ENCODE measurements around the gene HSD17B13.
"Not testable (repeated sequence)": the region's sequence is repeated elsewhere in the genome, so short reads cannot be mapped to it uniquely, and the experiment has no call there.

Gene HSD17B13, protein sequence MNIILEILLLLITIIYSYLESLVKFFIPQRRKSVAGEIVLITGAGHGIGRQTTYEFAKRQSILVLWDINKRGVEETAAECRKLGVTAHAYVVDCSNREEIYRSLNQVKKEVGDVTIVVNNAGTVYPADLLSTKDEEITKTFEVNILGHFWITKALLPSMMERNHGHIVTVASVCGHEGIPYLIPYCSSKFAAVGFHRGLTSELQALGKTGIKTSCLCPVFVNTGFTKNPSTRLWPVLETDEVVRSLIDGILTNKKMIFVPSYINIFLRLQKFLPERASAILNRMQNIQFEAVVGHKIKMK

DNA sequence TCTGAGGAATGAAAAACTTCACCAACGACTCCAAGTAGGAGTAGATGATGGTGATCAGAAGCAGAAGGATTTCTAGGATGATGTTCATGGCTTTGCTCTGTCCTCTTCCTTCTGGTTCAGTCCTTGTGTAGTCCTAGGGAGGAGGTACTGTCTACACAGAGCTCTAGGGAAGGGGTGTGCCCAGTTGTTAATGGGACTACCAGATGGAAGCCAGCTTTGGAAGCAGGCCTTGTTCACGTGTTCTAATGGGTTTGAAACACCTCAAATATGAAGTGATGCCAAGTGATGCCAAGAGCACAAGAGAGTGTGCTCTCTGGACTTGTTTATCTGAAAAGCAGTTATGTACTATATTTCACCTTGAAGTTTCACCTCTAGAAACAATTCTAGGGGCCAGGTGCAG lies at the start of gene HSD17B13:
HSD17B13 (minus strand) TSS at position 129 of the 400 bp plus-strand sequence; CDS start at position 88, 41 bp downstream.
- no peak for DNase-seq

- no peak for DNase-seq
Measured at GRCh38 chr4:87370068-87370467, 47.4 kb upstream of the HSD17B13 start.

GRCh38 chr4:87366521-87367162 lies 44.0 kb upstream of the HSD17B13 start:
- DNase-seq, result no peak

GRCh38 chr4:87365348-87365747 lies 42.7 kb upstream of the HSD17B13 start:
- no peak for DNase-seq

- no peak for DNase-seq
Measured at GRCh38 chr4:87363552-87363951, 40.9 kb upstream of the HSD17B13 start.

GRCh38 chr4:87360338-87360935 lies 37.8 kb upstream of the HSD17B13 start:
- DNase-seq, result no peak

- DNase-seq, result no peak
Measured at GRCh38 chr4:87359258-87359657, 36.6 kb upstream of the HSD17B13 start.

DNA sequence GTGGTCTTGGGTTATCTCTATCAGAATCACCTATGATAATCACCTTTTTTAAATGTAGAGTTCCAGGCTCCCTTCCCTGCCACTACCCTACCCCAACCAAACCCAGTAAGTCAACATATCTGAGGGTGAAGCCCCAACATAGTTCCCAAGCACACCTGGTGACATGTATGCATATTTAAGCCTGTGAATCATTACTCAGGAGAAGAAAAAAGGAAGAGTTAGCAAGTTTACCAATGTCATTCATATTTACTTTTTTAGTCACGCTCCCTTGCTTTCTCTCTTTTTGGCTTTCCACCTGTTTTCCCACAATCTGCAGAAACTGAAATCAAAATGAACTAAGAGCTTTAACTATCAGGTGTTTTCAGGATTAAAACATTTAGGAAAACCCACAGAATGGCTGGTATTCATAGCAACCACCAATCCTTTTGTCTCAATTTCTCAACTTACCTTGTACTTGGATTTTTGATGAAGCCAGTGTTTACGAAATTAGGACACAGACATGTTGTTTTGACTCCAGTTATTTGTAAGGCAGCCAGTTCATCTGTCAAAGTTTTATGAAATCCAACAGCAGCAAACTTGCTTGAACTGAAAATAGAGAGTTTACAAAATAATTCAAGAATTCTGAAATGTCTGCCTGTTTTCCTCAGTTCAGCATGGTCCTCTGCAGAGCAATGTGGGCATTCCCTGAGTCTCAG lies 34.3 kb upstream of the HSD17B13 start:
- no peak for DNase-seq

DNA sequence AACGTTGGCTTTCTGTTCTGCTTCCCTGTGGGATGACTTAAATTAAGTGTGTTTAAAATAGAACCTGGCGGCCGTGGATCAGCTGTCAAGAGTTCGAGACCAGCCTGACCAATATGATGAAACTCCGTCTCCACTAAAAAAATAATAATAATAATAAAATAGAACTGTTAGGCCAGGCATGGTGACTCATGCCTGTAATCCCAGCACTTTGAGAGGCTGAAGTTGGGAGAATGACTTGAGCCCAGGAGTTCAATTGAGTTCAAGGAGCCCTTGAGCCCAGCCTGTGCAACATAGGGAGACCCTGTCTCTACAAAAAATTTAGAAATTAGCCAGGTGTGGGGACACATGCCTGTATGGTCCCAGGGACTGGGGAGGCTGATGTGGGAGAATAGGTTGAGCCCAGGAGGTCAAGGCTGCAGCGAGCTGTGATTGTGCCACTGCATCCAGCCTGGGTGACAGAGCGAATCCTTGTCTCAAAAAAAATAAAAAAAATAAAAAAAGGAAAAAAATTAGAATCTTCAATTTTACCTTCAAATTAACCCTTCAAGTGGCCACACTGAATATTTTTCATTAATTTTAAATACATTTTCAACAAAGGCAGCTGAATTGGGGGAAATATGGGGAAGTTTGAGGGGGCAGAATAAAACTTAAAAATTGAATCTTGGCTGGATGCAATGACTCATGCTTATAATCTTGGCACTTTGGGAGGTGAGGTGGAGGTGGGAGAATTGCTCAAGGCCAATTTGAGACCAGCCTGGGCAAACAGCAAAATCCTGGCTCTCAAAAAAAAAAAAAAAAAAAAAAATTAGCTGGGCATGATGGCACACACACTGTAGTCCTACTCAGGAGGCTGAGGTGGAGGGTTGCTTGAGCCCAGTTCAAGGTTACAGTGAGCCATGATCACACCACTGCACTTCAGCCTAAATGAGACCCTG lies 31.8 kb upstream of the HSD17B13 start:
- no peak for DNase-seq

DNA sequence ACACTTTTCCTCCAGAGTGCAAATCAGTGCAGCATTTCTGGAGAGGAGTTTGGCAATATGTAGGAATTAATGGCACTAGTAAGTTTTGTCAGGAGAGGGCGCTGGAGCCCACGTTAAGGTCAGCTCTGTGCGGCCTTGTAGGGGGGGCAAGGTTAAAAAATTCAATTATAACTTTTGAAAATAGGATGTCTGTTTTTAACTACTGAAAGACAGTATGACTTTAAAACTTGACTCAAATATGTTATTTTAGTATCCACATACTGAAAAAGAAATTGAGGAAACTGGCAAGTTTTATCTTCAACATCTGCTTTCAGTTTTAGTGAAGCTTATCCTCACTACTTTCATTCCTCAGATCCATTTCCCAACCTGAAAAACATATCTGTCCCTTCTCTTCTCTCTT lies 30.9 kb upstream of the HSD17B13 start:
- peak; percentile 2 to 18 for DNase-seq

DNA sequence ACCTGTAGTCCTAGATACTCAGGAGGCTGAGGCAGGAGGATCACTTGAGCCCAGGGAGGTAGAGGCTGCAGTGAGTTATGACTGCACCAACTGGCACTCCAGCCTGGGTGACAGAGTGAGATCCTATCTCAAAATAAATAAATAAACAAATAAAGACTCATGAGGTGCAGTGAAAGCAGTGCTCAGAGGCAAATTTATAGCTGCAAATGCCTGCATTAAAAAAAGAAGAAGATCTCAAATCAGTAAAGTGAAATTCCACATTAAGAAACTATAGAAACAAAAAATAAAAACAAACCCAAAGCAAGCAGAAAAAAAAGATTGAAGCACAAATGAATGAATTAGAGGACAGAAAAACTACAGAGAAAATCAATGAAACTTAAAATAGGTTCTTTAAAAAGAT lies 22.5 kb upstream of the HSD17B13 start:
- no peak for DNase-seq

GRCh38 chr4:87342872-87343271 lies 20.2 kb upstream of the HSD17B13 start:
- DNase-seq, result no peak

DNA sequence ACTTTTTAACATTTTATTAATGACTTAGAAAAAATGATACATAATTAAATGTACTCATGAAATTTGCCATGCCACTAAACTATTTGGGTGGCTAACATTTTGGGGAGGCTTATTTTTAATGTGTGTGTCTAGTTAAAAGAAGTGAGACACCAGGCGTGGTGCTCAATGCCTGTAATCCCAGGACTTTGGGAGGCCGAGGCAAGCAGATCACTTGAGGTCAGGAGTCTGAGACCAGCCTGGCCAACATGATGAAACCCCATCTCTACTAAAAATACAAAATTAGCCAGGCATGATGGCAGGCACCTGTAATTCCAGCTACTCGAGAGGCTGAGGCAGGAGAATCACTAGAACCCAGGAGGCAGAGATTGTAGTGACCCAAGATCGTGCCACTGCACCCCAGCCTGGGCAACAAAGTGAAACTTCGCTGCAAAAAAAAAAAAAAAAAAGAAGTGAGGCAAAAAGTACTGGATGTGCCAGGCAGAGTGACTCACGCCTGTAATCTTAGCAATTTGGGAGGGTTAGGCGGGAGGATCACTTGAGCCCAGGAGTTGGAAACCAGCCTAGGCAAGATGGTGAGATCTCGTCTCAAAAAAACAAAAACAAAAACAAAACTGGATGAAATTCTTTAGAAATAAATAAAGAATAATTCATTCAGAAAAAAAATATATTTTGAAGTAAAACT lies 19.4 kb upstream of the HSD17B13 start:
- DNase-seq, result not testable (repeated sequence)

DNA sequence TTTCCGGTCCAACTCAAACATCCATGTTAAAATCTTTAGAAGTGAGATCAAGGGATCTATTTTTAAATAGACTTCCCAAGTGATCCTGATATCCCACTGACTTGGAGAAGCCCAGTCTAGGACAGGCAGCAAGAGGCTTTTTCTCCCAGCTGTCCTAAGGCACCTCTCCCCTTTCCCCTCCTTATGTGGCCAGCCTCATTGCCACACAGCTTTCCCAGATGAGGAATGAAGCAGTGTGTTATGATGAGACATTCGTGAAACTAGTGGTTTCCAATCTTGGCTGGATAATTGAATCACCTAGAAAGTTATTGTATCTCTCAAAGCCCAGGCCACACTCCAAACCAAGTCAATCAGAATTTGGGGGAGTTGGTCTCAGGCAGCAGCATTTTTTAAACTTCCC lies 16.8 kb upstream of the HSD17B13 start:
- no peak for DNase-seq

DNA sequence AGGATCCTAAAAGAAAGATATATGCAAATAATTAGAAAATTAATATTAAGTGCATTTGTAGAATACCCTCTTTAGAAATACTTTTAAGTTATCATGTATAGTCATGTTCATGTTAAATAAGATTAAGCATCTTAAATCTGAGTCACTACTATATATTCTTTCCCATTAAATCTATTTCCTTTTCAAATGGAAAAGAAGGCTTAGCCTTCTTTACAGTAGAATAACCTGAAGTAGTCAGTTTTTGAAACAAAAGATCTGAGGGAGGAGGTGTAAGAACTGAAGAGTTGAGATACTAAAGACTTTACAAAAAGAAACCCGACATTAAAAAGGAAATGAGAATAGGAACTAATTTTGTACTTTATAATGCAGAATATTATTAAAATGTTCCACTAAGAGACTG lies 14.7 kb upstream of the HSD17B13 start:
- DNase-seq, result no peak

DNA sequence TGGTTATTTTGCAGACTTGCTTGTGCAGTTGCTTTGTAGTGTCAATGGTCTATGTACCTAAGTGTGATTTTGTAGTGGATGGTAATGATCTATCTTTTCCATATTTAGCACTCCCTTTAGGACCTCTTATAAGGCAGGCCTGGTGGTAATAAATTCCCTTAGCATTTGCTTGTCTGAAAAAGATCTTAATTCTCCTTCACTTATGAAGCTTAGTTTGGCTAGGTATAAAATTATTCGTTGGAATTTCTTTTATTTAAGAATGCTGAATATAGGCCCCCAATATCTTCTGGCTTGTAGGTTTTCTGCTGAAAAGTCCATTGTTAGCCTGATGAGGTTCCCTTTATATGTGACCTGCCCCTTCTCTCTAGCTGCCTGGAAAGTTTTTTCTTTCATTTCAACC lies 10.6 kb upstream of the HSD17B13 start:
- no peak for DNase-seq

DNA sequence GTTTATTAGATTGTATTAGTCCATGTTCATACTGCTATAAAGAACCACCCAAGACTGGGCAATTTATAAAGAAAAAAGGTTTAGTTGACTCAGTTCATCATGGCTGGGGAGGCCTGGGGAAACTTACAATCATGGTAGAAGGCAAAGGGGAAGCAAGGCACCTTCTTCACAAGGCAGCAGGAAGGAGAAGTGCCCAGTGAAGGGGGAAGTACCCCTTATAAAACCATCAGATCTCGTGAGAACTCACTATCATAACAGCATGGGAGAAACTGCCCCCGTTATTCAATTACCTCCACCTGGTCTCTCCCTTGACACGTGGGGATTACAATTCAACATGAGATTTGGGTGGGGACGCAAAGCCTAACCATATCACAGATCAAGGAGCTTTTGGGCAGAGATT lies 8.1 kb upstream of the HSD17B13 start:
- DNase-seq, result no peak

- DNase-seq, result no peak
Measured at GRCh38 chr4:87327136-87327535, 4.5 kb upstream of the HSD17B13 start.

DNA sequence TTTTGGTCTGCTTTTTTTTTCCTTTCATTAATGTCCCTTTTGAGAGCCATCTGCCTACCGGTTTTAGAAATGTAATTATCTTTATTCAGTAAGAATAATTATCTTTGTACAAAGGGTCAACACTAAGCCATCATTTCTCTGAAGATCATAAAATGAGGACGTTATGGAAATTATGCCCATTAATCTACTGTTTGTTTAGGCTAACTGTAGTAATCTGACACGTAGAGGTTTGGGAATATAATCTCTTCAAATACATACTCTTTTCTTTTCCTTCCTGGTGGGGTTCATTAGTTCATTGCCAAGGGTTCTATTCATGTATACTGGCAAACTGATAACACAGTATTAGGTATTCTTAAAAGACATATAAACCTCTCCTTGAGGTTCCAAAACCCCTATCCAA lies 3.8 kb upstream of the HSD17B13 start:
- DNase-seq, result no peak

GRCh38 chr4:87321888-87322287 lies 794 bp downstream of the HSD17B13 start:
- no peak for DNase-seq

DNA sequence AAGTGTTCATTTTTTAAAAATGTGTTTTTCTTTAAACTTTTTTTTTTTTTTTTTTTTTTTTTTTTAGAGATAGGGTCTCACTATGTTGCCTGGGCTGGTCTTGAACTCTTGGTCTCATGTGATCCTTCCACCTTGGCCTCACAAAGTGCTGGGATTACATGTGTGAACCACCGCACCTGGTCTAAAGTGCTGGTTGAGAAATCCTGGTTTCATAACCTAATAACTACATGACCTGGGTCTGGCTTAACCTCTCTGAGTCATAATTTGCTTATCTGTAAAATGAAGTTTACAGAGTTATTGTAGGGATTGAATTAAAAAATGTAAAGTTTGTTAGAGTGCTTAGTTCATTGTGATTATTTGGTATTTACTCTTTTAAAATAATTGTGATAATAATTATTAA lies 5.2 kb downstream of the HSD17B13 start:
- DNase-seq, result no peak

DNA sequence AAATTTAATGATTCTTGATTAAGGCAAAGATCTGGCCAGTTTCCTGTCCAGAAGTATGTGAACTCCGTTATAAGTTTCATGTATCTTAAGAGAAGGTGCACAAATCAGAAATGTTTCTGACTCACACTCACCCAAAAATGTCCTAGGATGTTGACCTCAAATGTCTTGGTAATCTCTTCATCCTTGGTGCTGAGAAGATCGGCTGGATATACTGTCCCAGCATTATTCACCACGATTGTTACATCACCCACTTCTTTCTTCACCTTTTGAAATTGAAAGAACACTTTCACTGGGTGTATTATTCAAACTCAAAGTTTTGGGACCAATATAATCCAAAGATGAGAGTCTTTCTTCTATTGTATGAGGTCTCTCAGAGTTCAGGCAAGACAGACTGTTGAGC lies 5.7 kb downstream of the HSD17B13 start:
- no peak for DNase-seq

Data from activated CD4-positive, alpha-beta T cell treated with anti-CD3 and anti-CD28 coated beads, Interleukin-2, amount 50 U/mL, for 4 hours (primary cell).